Inflammatory macrophage (primary cell): ENCODE measurements around the gene MTCH1.
"Not testable (repeated sequence)": the region's sequence is repeated elsewhere in the genome, so short reads cannot be mapped to it uniquely, and the experiment has no call there.

Experiments used
- DNase-seq, 2 donors: peaks; one replicate each; pipeline ENCODE4 v3.0.0-alpha.2; 2020 to 2022

MTCH1 gene

DNA sequence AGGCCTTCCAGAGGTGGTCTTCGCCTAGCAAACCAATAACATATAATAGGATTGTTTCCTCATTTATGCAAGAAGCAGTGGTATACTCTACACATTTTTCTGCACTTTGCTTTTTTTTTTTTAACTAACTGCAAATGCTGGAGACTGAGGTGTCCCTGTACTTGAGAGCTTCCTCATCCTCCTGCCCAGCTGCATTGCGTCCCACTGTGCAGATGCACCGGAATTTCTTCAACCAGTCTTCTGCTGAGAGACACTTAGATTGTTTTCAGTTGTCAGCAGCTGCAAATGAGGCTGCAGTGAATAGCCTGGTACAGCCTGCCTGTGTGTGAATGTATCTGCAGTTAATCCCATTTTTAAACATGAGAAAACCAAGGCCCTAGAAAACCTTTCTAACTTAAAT is 31.0 kb upstream of the MTCH1 start:
- DNase-seq = no peak

DNA sequence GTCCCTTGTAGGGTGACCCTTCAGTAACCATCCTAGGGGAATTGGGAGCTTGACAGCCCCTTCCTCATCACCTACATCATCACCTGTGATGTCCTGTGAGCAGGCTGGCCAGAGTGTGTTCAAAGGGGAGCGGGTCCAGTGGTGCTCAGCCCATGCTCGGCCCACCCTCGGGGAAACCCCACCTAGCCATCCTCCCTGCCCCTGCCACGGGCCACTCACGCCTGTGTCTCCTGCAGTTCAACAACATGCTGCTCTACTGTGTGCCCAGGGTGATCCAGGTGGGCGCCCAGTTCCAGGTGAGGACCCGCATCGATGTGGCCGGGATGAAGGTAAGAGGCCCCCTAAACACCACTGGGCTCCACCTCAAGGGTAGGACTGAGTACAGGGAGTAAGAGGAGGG is 29.5 kb upstream of the MTCH1 start:
- no peak for DNase-seq

DNA sequence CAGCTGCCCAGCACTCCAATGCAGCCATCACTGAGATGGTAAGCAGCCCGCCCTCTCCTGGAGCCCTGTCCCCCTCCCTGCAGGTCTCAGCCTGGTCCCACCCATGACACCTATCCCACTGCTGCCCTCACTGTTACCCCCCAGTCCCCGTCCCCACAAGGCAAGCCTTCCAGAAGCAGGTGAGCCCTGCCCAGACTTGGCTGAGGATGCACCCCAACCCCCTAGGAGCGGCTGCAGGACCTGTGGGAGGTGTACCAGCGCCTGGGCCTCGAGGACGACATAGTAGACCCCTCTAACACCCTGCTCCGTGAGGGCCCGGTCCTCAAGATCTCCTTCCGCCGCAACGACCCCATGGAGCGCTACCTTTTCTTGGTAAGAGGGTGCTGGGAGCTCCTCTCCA is 28.7 kb upstream of the MTCH1 start:
- DNase-seq = no peak

DNA sequence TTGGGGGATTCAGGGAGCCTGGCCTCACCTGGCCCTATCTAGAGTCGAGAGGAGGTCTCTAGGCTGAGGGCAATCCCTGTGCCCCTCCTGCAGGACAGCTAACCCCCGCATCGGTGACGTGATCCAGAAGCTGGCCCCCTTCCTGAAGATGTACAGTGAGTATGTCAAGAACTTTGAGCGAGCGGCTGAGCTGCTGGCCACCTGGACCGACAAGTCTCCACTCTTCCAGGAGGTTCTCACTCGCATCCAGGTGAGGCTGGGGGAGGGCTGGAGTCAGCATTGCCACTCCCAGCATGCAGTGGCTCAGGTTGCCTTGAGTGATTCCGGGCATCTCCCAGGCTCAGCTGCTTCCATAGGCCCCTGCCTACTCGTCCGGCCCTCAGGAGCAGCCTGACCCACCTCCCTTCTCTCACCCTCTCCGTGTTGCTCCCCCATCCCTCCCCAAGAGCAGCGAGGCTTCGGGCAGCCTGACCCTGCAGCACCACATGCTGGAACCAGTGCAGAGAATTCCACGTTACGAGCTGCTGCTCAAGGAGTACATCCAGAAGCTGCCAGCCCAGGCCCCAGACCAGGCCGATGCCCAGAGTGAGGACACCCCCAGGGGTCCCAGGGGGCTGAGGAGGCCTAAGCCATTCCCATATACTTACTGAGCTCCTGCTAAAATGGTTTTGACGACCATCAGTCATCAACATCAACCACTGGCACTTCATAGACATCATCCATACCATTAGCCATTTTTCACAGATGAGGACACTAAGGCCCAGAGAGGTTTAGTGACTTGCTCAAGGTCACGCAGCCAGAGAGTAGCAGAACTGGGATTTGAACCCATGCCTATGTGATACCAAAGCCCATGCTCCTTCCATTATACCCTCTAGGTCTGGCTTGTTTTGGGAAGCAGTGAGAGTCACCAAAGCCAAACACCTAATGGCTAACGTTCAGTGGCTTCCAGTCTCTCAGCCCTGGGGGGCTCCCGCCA is 27.8 kb upstream of the MTCH1 start:
- no peak for DNase-seq

DNA sequence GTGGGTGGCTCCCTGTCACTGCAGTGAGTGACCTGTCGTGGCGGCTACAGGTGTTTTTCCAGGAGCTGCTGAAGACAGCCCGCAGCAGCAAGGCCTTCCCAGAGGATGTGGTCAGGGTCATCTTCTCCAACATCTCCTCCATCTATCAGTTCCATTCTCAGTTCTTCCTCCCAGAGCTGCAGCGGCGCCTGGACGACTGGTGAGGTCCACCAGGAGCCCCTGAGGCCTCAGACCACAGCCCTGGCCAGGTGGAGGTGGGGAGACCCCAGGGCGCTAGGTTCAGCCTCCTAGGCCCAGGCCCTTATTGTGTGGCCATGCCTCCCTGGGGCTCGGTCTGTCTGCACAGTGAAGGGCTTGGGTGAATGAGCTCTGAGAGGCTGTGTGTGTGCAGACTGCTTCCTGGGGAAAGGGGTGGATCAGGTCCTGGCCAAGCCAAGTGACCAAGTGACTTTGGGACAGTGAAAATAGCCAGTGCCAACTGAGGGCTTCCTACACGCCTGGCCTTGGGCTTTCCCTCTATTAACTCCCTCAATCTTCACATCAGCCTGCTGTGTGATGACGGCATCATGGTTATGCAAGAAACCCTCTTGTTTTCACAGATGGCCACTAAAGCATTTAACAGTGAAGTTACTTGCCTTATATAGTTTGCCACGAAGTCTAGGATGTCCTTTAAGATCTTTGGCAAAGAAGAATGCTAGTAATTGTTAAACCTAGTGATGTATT is 25.8 kb upstream of the MTCH1 start:
- DNase-seq = peak; percentile 29 to 46

DNA sequence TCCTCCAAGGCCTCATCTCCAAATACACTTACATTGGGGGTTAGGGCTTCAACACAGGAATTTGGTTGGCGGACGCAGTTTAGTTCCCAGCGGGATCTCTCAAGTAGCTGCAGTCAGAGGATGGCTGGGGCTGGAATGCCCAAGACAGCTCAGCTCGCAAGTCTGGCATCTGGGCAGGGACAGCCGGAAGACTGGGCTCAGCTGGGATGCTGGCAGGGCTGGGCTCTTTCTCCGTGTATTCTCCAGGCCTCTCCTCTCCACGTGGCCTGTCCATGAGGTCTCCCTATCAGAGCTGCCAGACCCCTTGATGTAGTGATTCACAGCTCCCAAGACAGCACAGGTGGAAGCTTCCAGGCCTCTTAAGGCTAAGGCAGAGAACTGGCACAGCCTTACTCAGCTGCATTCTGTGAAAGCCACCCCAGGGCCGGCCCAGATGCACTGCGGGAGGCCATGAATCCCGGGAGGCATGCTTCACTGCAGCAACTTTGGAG is 24.5 kb upstream of the MTCH1 start:
- no peak for DNase-seq

DNA sequence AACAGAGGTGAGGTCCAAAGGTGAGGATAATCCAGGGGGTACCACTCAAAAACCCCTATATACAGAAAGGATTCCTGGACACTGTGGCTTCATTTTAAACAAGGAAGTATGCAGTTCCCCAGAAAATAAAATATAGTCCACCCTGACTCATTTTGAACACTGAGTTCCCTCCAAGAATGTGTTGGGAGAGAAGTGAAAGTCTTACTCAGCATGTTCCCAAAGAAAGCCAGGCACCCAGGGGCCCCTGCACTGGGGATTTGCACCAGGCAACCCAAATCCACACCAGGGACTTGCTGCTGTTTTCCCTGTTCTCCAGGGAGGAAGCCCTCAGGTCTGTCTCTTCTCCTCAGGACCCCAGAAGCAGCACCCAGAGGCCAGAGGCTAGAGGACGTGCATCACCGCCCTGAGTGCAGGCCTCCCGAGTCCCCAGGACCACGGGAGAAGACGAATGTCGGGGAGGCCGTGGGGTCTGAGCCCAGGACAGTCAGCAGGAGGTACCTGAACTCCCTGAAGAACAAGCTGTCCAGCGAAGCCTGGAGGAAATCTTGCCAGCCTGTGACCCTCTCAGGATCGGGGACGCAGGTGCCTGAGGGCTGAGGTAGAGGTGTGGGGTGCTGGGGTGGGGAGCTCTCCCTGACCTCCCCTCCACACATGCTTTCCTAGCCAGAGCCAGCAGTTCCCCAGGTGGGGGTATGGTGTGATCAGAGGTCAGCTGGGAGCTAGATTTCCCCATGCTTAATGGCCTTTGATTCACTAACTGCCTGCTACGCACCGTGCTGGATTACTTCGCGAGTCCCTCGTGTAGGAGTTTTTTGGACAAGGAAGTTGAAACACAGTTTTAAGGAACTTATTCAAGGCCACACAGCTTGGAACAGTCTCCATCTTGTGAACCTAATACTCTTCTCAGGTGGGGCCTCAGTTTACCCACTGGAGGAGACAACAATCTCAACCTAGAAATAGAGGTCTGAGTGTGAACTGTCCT is 22.8 kb upstream of the MTCH1 start:
- peak; percentile 69 to 72 for DNase-seq

DNA sequence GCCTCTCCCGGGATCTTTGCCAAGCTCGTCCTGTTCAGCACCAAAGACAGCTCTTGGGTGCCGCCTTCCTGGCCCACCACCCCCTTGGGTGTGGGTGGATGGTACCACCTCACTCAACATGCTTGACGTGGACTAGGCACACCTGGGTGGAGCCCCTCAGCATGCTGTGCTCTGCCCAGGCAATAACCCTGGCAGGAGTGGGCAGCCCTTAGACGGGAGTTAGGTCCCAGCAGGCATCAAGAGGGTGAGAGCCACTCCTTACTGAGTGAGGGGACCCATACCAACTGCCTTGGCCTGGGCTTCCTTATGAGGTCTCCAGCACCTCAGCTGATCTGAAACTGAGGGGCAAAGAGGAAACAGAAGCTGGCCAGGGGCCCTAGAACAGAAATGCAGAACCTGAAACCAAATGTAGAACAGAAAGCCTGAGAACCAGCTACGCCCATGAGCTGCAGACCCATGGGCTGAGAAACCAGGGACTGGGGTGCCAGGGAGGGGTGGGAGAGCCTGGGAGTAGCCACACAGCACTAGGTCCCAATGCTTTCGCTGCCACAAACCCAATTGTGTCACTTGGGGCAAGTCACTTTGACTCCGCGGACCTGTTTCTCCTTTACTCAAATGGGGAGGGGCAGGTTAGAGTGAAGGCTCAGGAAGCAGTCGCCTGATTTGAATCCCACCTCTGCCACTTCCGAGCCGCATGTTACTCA is 21.5 kb upstream of the MTCH1 start:
- peak; percentile 79 to 87 for DNase-seq

DNA sequence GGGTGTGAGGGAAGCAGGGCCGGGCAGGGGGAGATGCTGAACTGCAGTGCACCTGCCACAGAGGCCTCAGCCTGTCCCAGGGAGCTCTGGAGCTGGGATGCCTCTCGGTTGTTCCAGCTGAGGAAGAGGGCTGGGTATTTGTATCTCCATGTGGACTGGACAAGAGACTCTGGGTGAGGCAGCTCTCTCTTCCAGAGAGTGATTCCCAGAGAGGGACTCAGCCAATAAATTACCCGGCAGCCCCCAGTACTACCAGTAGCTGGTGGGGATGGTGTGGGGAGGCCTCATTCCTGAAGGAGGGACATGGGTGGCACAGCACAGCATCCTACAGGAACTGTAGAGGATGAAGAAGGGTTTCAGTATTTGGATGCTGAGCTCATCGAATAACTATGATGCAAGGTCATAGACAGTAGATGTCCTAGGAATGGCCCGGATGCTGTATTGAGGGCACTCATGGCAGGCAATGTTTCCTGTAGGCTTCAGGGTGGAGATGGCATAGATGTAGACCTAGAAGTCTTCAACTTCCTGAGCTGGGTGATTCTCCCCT is 20.9 kb upstream of the MTCH1 start:
- DNase-seq = peak; percentile 27 to 34

DNA sequence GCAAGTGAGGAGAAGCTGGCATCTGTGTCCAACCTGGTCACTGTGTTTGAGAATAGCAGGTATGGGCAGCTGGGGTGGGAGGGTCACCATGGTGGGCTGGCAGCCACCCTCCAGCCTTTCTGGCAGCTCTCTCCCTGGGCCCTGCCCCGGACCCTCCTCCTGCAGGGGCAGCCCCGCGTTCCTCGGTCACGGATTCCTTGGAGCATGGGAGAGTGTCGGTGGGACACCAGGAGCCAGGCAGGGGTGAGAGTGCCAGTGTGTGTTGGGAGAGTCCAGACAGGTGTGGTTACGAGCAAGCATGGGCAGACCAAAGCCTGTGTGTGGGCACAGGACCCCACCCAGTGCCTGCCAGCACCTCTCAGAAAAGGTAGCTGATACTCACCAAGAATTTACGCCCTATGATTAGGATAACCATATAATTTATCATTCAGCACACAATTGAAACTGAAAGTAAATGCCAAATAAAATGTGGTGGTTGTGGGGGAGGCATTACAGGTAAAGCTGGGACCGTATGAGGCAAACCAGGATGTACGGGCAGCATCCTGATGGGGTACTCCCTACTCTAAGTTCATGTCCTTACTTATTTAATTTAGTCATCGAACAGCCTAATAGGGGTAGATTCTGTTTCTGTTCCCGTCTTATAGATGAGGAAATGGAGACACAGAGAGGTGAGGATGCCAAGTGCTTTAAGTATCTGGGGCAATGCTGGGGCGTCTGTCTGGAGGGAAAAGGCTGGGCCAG is 20.0 kb upstream of the MTCH1 start:
- DNase-seq = peak in 1 of 2 donors; percentile 28

DNA sequence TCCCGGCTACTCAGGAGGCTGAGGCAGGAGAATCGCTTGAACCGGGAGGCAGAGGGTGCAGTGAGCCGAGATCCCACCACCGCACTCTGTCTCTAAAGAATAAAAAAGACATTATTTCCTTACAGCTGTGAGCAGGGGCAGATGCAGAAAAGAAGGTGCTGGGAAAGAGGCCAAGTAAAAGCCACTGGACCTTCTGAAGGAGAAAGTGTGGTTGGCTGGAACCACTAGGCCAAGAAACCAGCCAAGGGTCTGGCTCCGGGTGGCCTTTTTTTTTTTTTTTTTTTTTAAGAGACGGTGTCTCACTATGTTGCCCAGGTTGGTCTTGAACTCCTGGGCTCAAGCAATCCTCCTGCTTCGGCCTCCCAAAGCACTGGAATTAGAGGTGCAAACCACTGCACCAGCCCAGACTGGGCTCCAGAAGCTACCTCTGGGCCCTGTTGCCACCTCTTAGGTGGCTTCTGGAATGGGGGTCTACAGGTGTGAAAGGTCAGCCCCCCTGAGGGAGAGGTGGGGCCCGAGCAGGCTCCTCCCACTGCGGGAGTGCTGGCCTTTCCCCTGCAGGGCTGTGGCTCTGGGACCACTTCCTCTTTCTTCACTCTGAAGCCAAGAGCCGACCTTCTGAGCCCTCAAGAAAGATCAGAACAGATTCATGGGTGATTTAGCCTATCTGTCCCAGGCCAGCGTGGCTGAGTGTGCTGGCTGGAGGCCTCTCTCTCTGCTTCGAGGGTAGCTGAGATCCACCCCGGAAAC is 19.2 kb upstream of the MTCH1 start, which contains the start of gene FGD2:
Gene FGD2 (plus strand): TSS at position 595 of the 750 bp plus-strand sequence. CDS start 163 bp downstream, outside the sequence.
- DNase-seq = peak; percentile 70 to 73

DNA sequence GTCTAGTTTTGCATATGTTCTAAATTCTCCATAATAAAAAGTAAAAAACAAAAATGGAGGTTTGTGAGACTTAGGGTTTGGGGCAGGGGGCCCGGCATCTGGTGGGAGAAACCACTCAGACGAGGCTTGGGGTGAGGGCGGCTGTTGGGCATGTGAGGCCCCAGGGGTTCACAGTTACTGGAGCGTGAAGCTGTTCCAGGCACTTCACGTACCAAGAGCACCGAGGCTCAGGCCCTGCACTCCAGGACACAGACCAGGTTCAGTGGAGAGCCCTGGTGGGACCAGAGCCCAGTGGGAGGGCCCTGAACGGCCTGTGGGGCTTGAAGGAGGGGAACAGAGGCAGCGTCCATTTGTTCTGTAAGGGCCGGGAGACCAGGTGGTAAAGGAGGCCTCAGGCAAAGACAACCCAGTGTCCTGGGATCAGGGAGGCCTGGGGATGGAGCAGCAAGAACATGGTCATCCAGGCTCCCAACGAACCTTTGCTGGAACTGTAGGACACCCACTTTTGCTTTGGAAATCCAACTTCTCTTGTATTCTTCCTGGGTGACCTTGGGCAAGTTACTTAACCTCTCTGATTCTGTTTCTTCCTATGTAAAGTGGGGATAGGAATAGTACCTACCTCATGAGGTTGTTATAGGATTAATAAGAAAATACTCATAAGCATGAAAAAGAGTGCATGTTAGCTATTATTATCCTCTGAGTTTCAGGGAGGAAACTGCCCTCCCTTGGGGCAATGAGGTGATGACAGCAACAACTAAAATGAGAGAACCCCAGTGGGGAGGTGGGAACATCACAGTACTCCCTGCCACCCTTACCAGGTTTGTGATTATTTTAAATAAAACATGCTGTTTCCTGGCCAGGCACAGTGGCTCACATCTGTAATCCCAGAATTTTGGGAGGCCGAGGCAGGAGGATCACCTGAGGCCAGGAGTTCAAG is 18.3 kb upstream of the MTCH1 start:
- no peak for DNase-seq

DNA sequence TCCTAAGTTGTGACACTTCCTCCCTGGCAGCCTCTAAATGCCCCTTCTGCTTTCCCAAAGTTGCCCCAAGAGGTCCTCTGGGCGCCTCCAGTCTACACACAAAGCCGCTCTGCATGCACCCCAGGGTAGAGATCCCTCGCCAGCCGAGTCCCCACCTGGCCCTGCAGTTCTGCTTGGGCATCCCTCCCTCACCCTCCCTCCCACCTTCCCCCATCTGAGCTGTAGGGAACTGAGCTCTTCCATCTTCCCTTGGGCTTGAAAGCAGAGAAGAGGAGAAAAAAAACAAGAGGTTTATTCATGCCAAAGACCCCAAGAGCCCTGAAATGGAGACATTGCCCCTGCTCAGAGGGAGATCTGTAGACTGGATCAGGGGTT is 13.7 kb upstream of the MTCH1 start:
- DNase-seq = no peak

DNA sequence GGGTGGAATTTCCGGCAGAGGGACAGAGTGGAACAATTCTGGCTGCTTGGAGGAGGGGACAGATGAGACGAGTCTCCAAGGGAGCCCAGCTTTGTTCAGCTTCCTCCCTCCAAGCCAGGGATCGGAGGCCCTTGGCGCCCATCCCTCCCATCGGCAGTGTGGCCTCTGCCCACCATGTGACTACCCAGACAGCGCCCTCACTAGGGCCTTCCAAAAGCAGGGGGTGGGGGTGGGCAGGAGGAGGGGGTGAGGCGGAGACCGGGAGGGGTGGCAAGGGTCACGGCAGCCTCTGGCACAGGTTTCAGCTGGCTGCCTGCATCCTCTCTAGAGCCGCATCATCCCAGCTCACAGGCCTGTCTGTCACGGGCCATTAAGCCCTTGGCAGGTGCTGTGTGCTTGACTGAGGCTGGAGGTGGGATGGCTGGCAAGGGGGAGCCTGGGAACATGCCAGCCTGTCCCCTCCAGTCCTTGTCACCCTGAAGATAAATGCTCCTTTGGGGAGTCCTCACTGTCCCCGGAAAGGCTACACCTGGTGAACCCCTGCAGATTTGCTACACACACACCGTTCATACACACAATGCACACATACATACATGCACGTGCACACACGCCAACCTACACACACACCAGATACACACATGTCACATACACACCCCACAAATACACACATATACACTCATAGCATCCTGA is 13.2 kb upstream of the MTCH1 start:
- DNase-seq = no peak

DNA sequence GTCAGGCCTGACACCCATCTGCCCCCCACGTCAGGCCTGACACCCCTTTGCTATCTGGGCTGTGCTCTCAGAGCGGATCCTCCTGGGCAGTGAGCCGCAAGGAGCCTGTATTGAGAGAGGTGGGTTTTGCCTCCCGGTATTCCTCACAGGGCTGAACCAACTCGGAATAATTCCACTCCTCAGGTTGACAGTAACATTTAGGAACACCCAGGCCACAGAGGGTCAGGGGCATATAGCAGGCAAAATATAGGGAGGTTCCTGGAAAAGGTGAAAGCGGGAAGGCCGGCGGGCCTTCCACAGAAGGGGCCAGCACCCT is 12.7 kb upstream of the MTCH1 start:
- DNase-seq = no peak

DNA sequence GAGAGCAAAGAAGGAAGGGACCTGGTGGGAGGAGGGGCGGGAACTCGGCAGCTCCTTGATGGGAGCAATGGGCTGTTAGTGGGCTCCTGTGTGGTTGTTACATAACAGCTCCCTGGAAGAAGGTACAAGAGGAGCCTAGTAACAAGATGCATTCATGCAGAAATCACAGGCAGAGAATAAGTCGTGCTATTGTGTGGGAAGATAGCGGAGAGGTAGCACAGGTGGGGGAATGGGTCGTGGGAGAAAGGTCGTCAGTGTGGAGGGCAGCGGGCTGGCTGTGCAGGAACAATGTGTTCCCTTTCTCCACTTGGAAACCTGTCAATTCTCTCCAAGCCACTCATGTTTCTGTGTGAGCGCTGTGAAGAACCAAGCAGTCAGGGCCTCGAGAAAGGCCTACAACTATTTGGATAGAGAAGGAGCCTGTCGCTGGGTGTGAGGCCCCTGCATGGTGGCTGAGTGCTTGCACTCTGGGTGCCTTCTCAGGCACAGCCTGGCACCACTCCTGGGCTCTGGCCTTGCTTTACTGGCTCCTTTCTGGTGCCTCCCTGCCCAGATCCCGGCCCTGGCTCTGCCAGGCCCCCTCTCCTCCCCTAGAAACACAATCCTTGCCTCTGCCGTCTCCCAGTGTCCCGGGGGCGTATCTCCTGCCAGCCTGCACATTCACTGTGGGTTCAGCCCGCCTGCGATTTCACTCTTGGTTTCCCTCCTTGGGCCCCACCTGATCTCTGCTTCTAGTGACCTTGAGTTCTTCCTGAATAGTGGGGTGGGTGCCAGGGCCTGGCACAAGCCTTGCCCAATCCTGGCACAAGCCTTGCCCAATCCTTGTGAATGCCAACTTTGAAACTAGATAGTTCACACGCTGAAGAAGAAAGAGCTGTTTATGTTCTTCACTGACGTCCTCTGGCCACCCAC is 12.1 kb upstream of the MTCH1 start:
- DNase-seq = no peak

DNA sequence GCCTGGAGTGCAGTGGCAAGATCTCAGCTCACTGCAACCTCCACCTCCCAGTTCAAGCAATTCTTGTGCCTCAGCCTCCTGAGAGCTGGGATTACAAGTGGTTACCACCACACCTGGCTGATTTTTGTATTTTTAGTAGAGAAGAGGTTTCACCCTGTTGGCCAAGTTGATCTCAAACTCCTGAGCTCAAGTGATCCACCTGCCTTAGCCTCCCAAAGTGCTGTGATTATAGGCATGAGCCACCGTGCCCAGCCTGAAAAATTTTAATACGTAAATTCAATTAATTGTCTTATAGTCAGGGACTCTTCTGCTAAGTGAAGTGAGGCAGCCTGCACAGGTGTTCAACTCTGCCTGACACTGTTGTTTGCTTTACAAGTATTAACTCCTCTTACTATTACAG is 4.4 kb upstream of the MTCH1 start:
- DNase-seq = not testable (repeated sequence)
